ENCODE data around the gene SPN. TPM values are rescaled to one million over a fixed set of nuclear protein-coding genes. Genes with fewer than 3 reads are reported as not detected.
"Not testable (repeated sequence)": the region's sequence is repeated elsewhere in the genome, so short reads cannot be mapped to it uniquely, and the experiment has no call there.

The SPN gene
- total RNA-seq, 2 donors from 2014 or later: 1.4 to 3.7 TPM

- intact Hi-C loops (cut with DNase I): no loop called here
- DNase-seq (no peak), ATAC-seq (peak in 1 of 2 donors; percentile 31)
Observed at GRCh38 chr16:29644338-29644857, 18.6 kb upstream of the SPN start.

- intact Hi-C loops (cut with DNase I): no loop called here
- DNase-seq (no peak), ATAC-seq (no peak)
Observed at GRCh38 chr16:29644973-29645693, 17.9 kb upstream of the SPN start.

DNA sequence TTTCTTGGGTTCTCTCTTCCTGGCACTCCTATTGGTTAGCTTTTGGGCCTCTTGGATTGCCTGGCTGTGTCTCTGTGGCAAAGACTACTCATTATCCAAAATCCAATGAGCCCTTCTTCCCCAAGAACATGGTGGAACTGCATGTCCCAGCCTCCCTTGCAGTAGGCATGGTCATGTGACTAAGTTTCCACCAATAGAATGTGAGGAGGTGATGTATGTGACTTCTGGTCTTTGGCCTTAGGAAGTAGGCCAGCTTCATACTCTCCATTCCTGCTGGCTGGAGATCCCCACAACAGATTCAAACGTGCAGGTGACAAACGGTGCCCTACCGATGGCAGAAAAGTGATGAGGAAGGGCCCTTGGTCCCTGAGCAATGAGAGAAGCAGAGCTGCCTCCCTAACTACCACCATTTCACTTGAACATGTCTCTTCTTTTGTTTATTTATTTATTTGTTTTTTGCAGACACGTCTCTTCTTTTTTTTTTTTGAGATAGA, 17.3 kb upstream of the SPN start:
- DNase-seq (no peak), ATAC-seq (no peak)
- intact Hi-C loops (cut with DNase I): no loop called here

DNA sequence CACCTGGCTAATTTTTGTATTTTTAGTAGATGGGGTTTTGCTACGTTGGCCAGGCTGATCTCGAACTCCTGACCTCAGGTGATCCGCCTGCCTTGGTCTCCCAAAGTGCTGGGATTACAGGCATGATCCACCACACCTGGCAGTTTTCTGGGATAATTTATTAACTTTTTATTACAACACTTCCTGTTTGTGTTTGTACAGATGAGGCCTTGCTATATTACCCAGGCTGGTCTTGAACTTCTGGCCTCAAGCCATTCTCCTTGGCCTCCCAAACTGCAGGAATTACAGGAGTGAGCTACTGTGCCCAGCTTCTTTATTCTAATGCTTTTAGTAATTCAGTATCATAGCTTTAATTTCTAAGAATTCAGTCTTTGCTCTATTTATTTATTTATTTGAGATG, 16.1 kb upstream of the SPN start:
- ATAC-seq (no peak), DNase-seq (no peak)
- intact Hi-C loops (cut with DNase I): no loop called here

DNA sequence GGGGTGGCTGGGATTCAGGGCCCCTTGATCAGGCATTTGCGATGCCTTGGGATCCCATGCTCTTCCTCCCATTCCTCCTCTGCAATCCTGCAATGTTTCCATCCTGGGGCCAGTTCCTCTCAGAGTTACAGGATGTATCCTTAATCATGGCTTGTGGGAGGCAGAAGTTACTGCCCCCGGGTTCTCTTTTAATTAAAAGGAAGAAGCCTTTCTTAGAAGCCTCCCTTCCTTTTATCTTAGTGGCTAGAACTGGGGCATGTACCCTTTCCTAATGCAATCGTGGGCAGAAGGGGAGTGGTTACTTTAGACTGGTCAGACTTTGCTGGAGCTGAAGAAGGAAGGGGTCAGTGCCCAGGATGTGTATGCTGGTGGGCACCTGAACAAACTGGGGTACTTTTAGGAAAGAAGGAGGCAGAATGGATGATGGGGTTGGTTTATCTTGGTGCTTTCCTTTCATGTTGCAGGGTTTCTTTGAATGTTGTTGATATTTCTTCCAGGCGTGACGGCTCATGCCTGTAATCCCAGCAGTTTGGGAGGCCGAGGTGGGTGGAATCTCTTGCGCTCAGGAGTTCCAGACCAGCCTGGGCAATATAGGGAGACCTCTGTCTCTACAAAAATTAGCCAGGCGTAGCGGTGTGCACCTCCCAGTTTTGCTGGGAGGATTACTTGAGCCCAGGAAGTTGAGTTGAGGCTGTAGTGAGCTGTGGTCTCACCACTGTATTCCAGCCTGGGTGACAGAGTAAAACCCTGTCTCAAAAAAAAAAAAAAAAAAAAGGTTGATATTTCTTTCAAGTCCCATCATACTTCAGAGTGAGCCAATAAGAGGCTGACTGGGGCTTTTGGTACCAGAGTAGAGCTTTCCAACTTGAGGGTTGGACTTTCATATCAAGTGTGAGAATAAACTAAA, 13.2 kb upstream of the SPN start:
- DNase-seq (no peak), ATAC-seq (no peak)
- intact Hi-C loops (cut with DNase I): no loop called here

DNA sequence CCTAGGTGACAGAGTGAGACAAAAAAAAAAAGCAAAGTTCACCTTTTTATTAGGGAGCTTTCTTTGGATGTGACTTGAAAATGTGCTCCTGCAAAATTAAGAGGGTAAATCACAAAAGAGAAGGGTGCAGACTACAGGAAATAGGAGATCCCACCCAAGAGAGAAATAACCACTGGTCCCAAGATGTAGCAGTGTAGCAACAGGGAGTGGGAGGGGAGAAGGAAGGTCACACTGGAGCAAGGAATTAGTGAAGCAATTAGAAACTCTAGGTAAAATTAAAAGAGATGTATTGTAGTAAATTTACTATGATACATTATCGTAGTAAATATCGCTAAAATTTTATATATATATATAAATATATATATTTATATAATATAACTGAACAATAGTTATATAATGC, 12.3 kb upstream of the SPN start:
- DNase-seq (no peak), ATAC-seq (no peak)
- intact Hi-C loops (cut with DNase I): no loop called here

GRCh38 chr16:29651774-29652349, 11.2 kb upstream of the SPN start:
- no peak for DNase-seq
- ATAC-seq: no peak
- intact Hi-C loops (cut with DNase I): no loop called here

DNA sequence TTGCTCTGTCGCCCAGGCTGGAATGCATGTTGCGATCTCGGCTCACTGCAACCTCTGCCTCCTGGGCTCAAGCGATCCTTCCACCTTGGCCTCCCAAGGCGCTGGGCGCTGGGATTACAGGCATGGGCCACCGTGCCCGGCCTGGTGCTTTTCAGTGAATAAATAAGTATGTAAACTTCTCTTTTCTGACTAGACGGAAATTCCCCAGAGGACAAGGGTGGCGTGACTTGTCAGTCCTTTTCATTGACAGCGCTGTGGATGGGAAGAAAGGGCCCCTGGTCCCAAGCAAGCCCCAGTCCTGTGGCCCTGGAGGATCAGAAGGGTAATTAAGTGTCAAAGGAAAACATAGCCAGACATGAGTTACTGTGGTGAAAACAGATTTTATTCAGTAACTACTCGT, 9.6 kb upstream of the SPN start:
- ATAC-seq: no peak
- no peak for DNase-seq
- intact Hi-C loops (cut with DNase I): no loop called here

- intact Hi-C loops (cut with DNase I); DNase-seq; ATAC-seq: not testable (repeated sequence)
Observed at GRCh38 chr16:29653890-29654289, 9.2 kb upstream of the SPN start.

GRCh38 chr16:29656688-29657523, 6.1 kb upstream of the SPN start:
- no peak for DNase-seq
- intact Hi-C loops (cut with DNase I): no loop called here

GRCh38 chr16:29658705-29659104, 4.3 kb upstream of the SPN start:
- intact Hi-C loops (cut with DNase I): no loop called here

More at GRCh38 chr16:29656688-29657523, 6.1 kb upstream of the SPN start:
- ATAC-seq: no peak

DNA sequence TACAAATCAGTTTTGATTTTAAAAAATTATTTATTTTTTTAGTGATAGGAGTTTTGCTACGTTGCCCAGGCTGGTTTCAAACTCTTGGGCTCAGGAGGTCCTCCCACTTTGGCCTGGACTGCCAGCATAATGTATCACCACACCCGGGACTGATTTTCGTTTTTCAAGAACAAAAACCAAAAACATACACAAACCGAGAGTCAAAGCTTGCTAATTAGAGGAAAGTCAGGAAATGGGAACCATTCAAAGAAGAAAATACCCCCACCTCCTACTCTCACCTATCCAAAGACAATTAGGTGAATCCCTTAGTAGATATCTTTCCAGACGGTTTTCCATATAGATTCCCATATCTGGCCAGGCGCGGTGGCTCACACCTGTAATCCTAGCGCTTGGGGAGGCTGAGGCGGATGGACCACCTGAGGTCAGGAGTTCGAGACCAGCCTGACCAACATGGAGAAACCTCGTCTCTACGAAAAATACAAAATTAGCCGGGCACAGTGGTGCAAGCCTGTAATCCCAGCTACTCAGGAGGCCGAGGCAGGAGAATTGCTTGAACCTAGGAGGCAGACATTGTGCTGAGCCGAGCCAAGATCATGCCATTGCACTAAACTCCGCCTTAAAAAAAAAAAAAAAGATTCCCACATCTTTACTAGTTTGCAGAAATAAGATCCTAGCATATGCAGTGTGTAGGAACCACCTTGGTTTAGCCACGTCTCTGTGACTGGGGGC, 883 bp upstream of the SPN start:
- ATAC-seq (no peak), DNase-seq (no peak)
- intact Hi-C loops (cut with DNase I): no loop called here

More at GRCh38 chr16:29658705-29659104, 4.3 kb upstream of the SPN start:
- DNase-seq (no peak), ATAC-seq (no peak)

GRCh38 chr16:29662729-29663015, 375 bp upstream of the SPN start:
- ATAC-seq (peak in 1 of 2 donors; percentile 16), DNase-seq (no peak)
- intact Hi-C loops (cut with DNase I): no loop called here

DNA sequence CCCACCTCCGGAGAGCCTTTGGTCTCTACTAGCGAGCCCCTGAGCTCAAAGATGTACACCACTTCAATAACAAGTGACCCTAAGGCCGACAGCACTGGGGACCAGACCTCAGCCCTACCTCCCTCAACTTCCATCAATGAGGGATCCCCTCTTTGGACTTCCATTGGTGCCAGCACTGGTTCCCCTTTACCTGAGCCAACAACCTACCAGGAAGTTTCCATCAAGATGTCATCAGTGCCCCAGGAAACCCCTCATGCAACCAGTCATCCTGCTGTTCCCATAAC, 702 bp downstream of the SPN start:
- DNase-seq (no peak), ATAC-seq (no peak)
- intact Hi-C loops (cut with DNase I): no loop called here

DNA sequence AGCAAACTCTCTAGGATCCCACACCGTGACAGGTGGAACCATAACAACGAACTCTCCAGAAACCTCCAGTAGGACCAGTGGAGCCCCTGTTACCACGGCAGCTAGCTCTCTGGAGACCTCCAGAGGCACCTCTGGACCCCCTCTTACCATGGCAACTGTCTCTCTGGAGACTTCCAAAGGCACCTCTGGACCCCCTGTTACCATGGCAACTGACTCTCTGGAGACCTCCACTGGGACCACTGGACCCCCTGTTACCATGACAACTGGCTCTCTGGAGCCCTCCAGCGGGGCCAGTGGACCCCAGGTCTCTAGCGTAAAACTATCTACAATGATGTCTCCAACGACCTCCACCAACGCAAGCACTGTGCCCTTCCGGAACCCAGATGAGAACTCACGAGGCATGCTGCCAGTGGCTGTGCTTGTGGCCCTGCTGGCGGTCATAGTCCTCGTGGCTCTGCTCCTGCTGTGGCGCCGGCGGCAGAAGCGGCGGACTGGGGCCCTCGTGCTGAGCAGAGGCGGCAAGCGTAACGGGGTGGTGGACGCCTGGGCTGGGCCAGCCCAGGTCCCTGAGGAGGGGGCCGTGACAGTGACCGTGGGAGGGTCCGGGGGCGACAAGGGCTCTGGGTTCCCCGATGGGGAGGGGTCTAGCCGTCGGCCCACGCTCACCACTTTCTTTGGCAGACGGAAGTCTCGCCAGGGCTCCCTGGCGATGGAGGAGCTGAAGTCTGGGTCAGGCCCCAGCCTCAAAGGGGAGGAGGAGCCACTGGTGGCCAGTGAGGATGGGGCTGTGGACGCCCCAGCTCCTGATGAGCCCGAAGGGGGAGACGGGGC, 1.3 kb downstream of the SPN start:
- DNase-seq (peak; percentile 27), ATAC-seq (peak in 1 of 2 donors; percentile 23)
- intact Hi-C loops (cut with DNase I): no loop called here

GRCh38 chr16:29665294-29666077, 2.4 kb downstream of the SPN start:
- ATAC-seq (no peak), DNase-seq (no peak)
- intact Hi-C loops (cut with DNase I): no loop called here

GRCh38 chr16:29667322-29667610, 4.2 kb downstream of the SPN start:
- DNase-seq; intact Hi-C loops (cut with DNase I); ATAC-seq: not testable (repeated sequence)
